Measurements from ENCODE around the gene ZNF618.

Gene ZNF618

DNA sequence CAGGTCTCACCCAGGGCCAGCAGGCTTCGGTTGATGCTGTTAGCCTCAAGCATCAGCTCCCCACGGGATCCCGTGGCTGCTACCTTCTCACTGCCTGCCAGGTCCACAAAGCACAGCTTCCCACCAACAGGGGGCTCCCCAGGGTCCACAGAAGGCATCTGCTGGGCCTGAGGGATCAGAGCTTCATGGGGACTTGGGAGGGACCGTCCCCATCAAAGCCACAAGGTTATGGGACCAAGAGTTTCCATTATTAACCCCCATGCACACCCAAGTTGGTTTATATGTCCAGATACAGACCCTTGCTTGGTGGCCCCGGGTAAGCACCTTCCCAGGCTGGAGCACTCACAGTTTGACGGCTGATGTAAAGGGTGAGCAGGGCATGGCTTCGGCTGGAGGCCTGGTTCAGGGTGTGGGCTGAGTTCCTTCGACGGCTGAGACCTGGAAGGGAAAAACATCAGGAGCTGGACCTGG lies 220.0 kb downstream of the ZNF618 start:
- peak in 1 of 3 donors; percentile 7 for DNase-seq
- WGBS (ENCODE audit: insufficient coverage): 90% methylated on average over 8 of the region's 9 CpGs
- no peaks in the 10 kb centered on the region for H3K9me3 ChIP-seq (ENCODE audit: control extremely low read depth in 1 of 5, control insufficient read depth in 4 of 5, insufficient read depth in 2 of 5, low read depth in 1 of 5, low read length in 4 of 5)
- CTCF ChIA-PET: interaction anchor here (0.8 to 3.8 kb wide), 7 partner anchors 10 to 257 kb away, joined by 3 to 20 read pairs (median 4); no protein-coding TSS in a partner anchor
- H3K27me3 ChIP-seq (replicated peaks in 2 of 5; ENCODE audit: control insufficient read depth in 4 of 5, insufficient read depth in 5 of 5, low read length in 4 of 5): peaks cover 0 to 32% (median 19%) of the 10 kb centered on the region in 5 experiments
- no peak overlapping the region for H3K4me3 ChIP-seq (ENCODE audit: control insufficient read depth in 1 of 7, extremely low read depth in 1 of 7, insufficient read depth in 4 of 7, low read depth in 2 of 7, low read length in 6 of 7)
- peaks cover 5 to 23% (median 12%) of the 10 kb centered on the region in 4 experiments for H3K4me1 ChIP-seq (ENCODE audit: control extremely low read depth in 1 of 4, control insufficient read depth in 4 of 4, insufficient read depth in 4 of 4, low read length in 3 of 4)
- POLR2A ChIA-PET: no interaction called here
- no peak overlapping the region for H3K27ac ChIP-seq (ENCODE audit: insufficient read depth in 1 of 2, low read depth in 1 of 2, low read length in 2 of 2, poor library complexity in 1 of 2, severe bottlenecking in 2 of 2)
- H3K36me3 ChIP-seq (ENCODE audit: control insufficient read depth in 4 of 4, insufficient read depth in 4 of 4, low read length in 3 of 4): no peaks in the 10 kb centered on the region

DNA sequence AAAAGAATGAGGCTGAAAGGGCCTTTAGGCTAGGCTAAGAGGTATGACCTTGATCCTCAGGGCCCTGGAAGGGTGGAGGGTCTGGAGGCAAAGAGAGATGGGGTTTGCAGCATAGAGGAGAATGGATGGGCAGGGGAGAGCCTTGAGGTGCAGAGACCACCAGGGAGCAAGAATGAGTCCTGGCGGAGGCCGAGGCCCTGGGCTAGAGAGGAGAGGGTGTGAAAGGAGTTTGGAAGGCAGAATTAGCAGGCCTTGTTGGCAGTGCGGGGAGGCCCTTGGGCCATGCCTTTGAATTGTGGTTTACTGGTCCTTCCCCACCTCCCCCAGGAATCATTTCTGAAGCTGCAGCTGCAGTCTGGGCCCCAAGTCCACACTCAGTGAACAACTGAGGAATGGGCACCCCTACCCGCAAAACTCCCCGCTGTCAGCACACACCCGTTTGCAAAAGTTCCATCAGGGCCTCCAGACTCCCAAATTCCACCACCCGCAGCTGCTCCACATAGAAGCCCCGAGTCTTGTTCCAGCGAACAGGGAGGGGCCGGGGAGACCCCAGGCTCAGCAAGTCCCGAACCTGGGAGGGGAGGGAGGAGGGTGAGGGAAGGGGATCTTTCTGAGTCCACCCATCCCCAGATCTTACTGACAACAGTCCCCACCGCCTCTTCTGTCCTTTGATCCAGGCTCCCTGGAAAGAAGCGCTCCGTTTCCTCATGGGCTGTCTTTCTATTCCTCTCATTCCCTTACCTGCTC lies 220.9 kb downstream of the ZNF618 start:
- 86% methylated on average over 8 of the region's 14 CpGs for WGBS (ENCODE audit: insufficient coverage)
- Histone ChIP-seq H3K27me3 (replicated peaks in 2 of 5; ENCODE audit: control insufficient read depth in 4 of 5, insufficient read depth in 5 of 5, low read length in 4 of 5) (peaks cover 0 to 32% (median 19%) of the 10 kb centered on the region in 5 experiments), H3K4me3 (ENCODE audit: control insufficient read depth in 1 of 7, extremely low read depth in 1 of 7, insufficient read depth in 4 of 7, low read depth in 2 of 7, low read length in 6 of 7) (no peak overlapping the region), H3K9me3 (ENCODE audit: control extremely low read depth in 1 of 5, control insufficient read depth in 4 of 5, insufficient read depth in 2 of 5, low read depth in 1 of 5, low read length in 4 of 5) (peaks cover 0 to 7% (median 3%) of the 10 kb centered on the region in 5 experiments), H3K36me3 (ENCODE audit: control insufficient read depth in 4 of 4, insufficient read depth in 4 of 4, low read length in 3 of 4) (no peaks in the 10 kb centered on the region), H3K4me1 (ENCODE audit: control extremely low read depth in 1 of 4, control insufficient read depth in 4 of 4, insufficient read depth in 4 of 4, low read length in 3 of 4) (peaks cover 5 to 23% (median 12%) of the 10 kb centered on the region in 4 experiments), H3K27ac (ENCODE audit: insufficient read depth in 1 of 2, low read depth in 1 of 2, low read length in 2 of 2, poor library complexity in 1 of 2, severe bottlenecking in 2 of 2) (no peak overlapping the region)
- POLR2A ChIA-PET: no interaction called here
- CTCF ChIA-PET: interaction anchor here (0.8 to 1.3 kb wide), 4 partner anchors 11 to 256 kb away, joined by 3 to 5 read pairs (median 4); no protein-coding TSS in a partner anchor
- DNase-seq: no peak

- ChIA-PET POLR2A (no interaction called here), CTCF (interaction anchor here (1.2 kb wide), 1 partner anchor 15 kb away, joined by 5 read pairs; no protein-coding TSS in a partner anchor)
- H3K4me1 ChIP-seq (ENCODE audit: control extremely low read depth in 1 of 4, control insufficient read depth in 4 of 4, insufficient read depth in 4 of 4, low read length in 3 of 4): peaks cover 5 to 23% (median 12%) of the 10 kb centered on the region in 4 experiments
- H3K36me3 ChIP-seq (ENCODE audit: control insufficient read depth in 4 of 4, insufficient read depth in 4 of 4, low read length in 3 of 4): no peaks in the 10 kb centered on the region
- H3K27ac ChIP-seq (ENCODE audit: insufficient read depth in 1 of 2, low read depth in 1 of 2, low read length in 2 of 2, poor library complexity in 1 of 2, severe bottlenecking in 2 of 2): no peak overlapping the region
- peak overlapping the region in 5 of 7 experiments; percentile 23 to 70 (median 60) for H3K4me3 ChIP-seq (ENCODE audit: control insufficient read depth in 1 of 7, extremely low read depth in 1 of 7, insufficient read depth in 4 of 7, low read depth in 2 of 7, low read length in 6 of 7)
- DNase-seq: peak in 2 of 3 donors; percentile 23 to 27
- WGBS (ENCODE audit: insufficient coverage): 27% methylated on average over 16 of the region's 18 CpGs
- peaks cover 0 to 32% (median 19%) of the 10 kb centered on the region in 5 experiments for H3K27me3 ChIP-seq (replicated peaks in 2 of 5; ENCODE audit: control insufficient read depth in 4 of 5, insufficient read depth in 5 of 5, low read length in 4 of 5)
- H3K9me3 ChIP-seq (ENCODE audit: control extremely low read depth in 1 of 5, control insufficient read depth in 4 of 5, insufficient read depth in 2 of 5, low read depth in 1 of 5, low read length in 4 of 5): peaks cover 0 to 7% (median 3%) of the 10 kb centered on the region in 5 experiments
Measured at GRCh38 chr9:114097613-114098020, 221.5 kb downstream of the ZNF618 start.

GRCh38 chr9:114098021-114098935 lies 222.2 kb downstream of the ZNF618 start:
- CTCF ChIA-PET: interaction anchor here (1.2 to 1.5 kb wide), 2 partner anchors 9 to 16 kb away, joined by 5 to 7 read pairs; no protein-coding TSS in a partner anchor
- 2% methylated on average over 22 of the region's 77 CpGs for WGBS (ENCODE audit: insufficient coverage)
- Histone ChIP-seq H3K27me3 (replicated peaks in 2 of 5; ENCODE audit: control insufficient read depth in 4 of 5, insufficient read depth in 5 of 5, low read length in 4 of 5) (peaks cover 0 to 32% (median 19%) of the 10 kb centered on the region in 5 experiments), H3K36me3 (ENCODE audit: control insufficient read depth in 4 of 4, insufficient read depth in 4 of 4, low read length in 3 of 4) (no peaks in the 10 kb centered on the region), H3K4me1 (ENCODE audit: control extremely low read depth in 1 of 4, control insufficient read depth in 4 of 4, insufficient read depth in 4 of 4, low read length in 3 of 4) (peaks cover 5 to 23% (median 12%) of the 10 kb centered on the region in 4 experiments), H3K4me3 (ENCODE audit: control insufficient read depth in 1 of 7, extremely low read depth in 1 of 7, insufficient read depth in 4 of 7, low read depth in 2 of 7, low read length in 6 of 7) (peak overlapping the region; percentile 23 to 70 (median 32)), H3K9me3 (ENCODE audit: control extremely low read depth in 1 of 5, control insufficient read depth in 4 of 5, insufficient read depth in 2 of 5, low read depth in 1 of 5, low read length in 4 of 5) (peaks cover 0 to 11% (median 3%) of the 10 kb centered on the region in 5 experiments), H3K27ac (ENCODE audit: insufficient read depth in 1 of 2, low read depth in 1 of 2, low read length in 2 of 2, poor library complexity in 1 of 2, severe bottlenecking in 2 of 2) (no peak overlapping the region)
- DNase-seq: peak; percentile 61 to 75 (median 67)
- POLR2A ChIA-PET: no interaction called here

DNA sequence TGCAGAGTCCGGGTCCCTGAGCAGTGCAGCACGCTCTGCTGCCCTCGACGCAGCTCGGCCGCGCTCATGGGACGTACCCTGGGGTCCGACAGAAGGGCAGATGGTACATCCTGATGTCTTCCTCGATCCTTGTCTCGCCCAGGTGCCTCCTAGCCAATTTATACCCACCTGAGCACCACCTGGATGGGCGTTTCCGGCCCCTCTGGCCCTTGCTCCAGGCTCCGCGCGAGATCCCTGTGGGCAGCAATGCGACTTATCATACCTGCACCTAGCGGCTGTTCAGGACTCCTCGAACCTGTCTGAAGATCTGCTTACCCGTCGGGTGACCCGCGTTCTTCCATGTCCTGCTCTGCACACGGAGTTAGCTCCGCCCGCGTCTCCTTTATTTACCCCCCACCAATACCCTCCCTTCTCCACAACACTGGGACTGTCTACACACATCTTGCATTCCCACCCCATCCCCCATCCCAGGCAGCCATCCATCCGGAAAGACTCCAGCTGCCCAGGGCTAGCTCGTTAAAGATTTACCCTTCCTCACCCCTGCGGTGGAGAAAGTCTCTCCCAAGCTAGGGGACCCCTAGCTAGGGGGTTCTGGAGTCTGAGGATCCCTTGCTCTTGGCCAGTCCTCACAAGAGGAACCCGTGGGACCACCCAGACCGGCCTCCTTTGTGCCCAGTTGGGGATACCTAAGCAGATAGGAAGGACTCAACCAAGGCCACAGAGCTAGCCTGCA lies 223.0 kb downstream of the ZNF618 start, which contains the start of gene KIF12:
TSS of gene KIF12 (minus strand) at position 357 of the 733 bp plus-strand sequence. CDS start at position 341, 16 bp downstream.
- Histone ChIP-seq H3K27ac (ENCODE audit: insufficient read depth in 1 of 2, low read depth in 1 of 2, low read length in 2 of 2, poor library complexity in 1 of 2, severe bottlenecking in 2 of 2) (no peak within 1 kb of the TSS), H3K27me3 (replicated peaks in 2 of 5; ENCODE audit: control insufficient read depth in 4 of 5, insufficient read depth in 5 of 5, low read length in 4 of 5) (peaks cover 0 to 32% (median 19%) of the 10 kb centered on the region in 5 experiments), H3K4me1 (ENCODE audit: control extremely low read depth in 1 of 4, control insufficient read depth in 4 of 4, insufficient read depth in 4 of 4, low read length in 3 of 4) (peaks cover 5 to 23% (median 12%) of the 10 kb centered on the region in 4 experiments), H3K4me3 (ENCODE audit: control insufficient read depth in 1 of 7, extremely low read depth in 1 of 7, insufficient read depth in 4 of 7, low read depth in 2 of 7, low read length in 6 of 7) (peak within 1 kb of the TSS; percentile 23 to 70 (median 32)), H3K36me3 (ENCODE audit: control insufficient read depth in 4 of 4, insufficient read depth in 4 of 4, low read length in 3 of 4) (no peaks in the 10 kb centered on the region), H3K9me3 (ENCODE audit: control extremely low read depth in 1 of 5, control insufficient read depth in 4 of 5, insufficient read depth in 2 of 5, low read depth in 1 of 5, low read length in 4 of 5) (peaks cover 0 to 11% (median 3%) of the 10 kb centered on the region in 5 experiments)
- WGBS (ENCODE audit: insufficient coverage): 68% methylated on average over 20 of the region's 32 CpGs
- ChIA-PET CTCF (interaction anchor here (0.7 to 1.5 kb wide), 2 partner anchors 9 to 17 kb away, joined by 3 to 7 read pairs; no protein-coding TSS in a partner anchor), POLR2A (no interaction called here)
- DNase-seq: no peak

DNA sequence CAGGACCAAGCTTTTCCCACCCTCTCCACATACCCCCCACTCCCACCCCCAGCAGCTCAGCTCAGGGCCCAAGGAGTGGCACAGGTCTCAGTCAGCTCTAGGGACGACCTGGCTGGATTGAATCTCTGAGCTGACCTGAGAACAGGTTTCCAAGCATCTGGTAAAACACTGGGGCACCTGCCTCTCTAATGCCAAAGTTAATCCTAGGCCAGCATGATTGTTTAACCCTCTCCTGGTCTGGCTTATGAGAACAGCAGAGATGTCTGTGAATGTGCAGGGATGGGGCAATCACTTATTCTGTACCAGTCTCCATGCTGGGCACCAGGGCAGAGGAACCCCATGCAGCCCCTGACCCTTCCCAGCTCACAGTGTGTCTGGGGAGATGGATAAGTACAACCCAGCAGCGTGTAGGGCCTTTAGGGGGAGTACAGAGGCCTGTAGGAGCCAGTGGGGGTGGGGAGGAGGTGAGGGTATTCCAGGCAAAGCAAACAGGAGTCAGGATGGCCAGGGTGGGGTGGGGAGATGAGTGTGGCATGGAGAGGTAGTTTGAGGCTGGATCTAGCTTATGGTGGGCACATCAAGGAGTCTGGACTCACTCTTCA lies 223.7 kb downstream of the ZNF618 start:
- no peak overlapping the region for H3K4me3 ChIP-seq (ENCODE audit: control insufficient read depth in 1 of 7, extremely low read depth in 1 of 7, insufficient read depth in 4 of 7, low read depth in 2 of 7, low read length in 6 of 7)
- no peak for DNase-seq
- H3K4me1 ChIP-seq (ENCODE audit: control extremely low read depth in 1 of 4, control insufficient read depth in 4 of 4, insufficient read depth in 4 of 4, low read length in 3 of 4): peaks cover 5 to 23% (median 12%) of the 10 kb centered on the region in 4 experiments
- H3K27ac ChIP-seq (ENCODE audit: insufficient read depth in 1 of 2, low read depth in 1 of 2, low read length in 2 of 2, poor library complexity in 1 of 2, severe bottlenecking in 2 of 2): no peak overlapping the region
- H3K27me3 ChIP-seq (replicated peaks in 2 of 5; ENCODE audit: control insufficient read depth in 4 of 5, insufficient read depth in 5 of 5, low read length in 4 of 5): peaks cover 0 to 32% (median 21%) of the 10 kb centered on the region in 5 experiments
- CTCF ChIA-PET: interaction anchor here (1.5 kb wide), 1 partner anchor 8 kb away, joined by 7 read pairs; no protein-coding TSS in a partner anchor
- H3K36me3 ChIP-seq (ENCODE audit: control insufficient read depth in 4 of 4, insufficient read depth in 4 of 4, low read length in 3 of 4): no peaks in the 10 kb centered on the region
- POLR2A ChIA-PET: no interaction called here
- H3K9me3 ChIP-seq (ENCODE audit: control extremely low read depth in 1 of 5, control insufficient read depth in 4 of 5, insufficient read depth in 2 of 5, low read depth in 1 of 5, low read length in 4 of 5): peaks cover 0 to 11% (median 3%) of the 10 kb centered on the region in 5 experiments
- 88% methylated on average over 1 of the region's 2 CpGs for WGBS (ENCODE audit: insufficient coverage)
